RPMI7951 (cell line): Measurements from ENCODE around the gene TM4SF1. TPM values are rescaled to one million over a fixed set of nuclear protein-coding genes. Genes with fewer than 3 reads are reported as not detected.
A peak's percentile ranks its signal among the peaks of the same experiment; 100 is the strongest.

Source experiments
- DNase-seq: peaks from one replicate; pipeline ENCODE4 v3.0.0-alpha.2; 2012; ENCODE audit warnings: low read depth
- total RNA-seq: library from RNA; depleted of rRNA; stranded (reverse); fragments of >200 nt; shearing (Covaris generic); gene quantifications from 2 replicates; pipeline ENCODE4 v1.2.3, GENCODE V29; 2014; rRNA removed

The TM4SF1 gene, protein sequence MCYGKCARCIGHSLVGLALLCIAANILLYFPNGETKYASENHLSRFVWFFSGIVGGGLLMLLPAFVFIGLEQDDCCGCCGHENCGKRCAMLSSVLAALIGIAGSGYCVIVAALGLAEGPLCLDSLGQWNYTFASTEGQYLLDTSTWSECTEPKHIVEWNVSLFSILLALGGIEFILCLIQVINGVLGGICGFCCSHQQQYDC
- 87.2 and 94.1 TPM in 2 replicates for total RNA-seq

DNA sequence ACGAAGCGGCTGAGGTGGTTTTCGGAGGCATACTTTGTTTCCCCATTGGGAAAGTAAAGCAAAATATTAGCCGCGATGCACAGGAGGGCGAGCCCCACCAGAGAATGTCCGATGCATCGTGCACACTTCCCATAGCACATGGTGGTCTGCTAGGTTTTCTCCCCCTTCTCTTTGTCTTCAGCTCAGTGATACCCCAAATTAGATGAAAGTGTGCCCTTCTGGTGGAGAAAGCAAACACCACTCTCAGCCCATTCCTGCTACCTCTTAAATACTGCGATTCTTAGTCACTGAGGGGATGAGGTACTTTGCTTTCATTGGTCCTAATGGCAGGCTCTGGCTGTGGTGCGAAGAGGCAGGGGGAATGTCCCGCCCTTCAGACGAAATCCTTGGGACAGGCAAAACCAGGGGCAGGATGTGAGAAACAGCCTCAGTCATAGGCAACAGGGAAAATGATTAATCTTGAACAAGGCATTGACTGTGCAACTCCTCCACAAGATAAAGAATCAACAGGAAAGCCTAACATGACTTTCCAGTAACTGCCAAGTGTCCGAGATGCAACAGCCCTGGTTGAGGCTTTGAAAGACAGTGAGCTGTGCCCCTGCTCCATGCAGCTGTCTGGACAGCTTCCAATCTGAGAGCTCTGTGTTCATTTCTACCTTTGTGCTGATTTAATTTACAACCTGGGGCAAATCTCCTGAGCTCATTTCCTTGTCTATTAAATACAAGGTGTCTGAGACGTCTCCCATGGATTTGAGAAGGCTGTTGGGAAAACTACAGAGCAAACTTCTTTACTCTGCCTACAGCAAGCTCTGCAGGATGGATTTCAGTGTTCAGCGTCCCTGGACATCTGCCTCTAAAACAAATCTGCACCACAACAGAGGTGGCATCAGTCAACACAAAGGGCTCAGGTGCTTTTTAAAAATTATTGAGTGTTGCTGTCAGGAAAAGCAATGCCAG is at the start of gene TM4SF1:
TM4SF1 (minus strand) TSS at position 242 of the 957 bp plus-strand sequence; CDS start at position 140, 102 bp downstream.
- peak; percentile 93 for DNase-seq

DNA sequence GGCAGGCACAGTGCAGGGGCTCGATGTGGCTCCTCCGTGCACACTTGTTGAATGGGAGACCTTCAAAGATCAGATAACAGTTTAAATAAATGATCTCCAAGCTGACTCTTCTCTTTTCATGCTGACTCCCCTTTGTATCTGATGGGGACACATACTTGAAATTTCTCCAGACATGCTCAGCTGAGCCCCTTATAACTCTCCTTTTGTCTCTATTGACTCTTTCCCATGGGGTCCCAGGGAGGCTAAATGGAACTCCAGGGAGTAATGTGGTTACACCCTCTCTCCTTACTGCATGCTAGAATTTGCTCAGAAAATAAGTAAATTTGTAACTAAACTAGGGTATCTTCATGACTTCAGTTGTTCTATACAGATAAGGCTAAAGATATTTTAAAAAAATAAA is 48.9 kb upstream of the TM4SF1 start:
- DNase-seq = no peak

DNA sequence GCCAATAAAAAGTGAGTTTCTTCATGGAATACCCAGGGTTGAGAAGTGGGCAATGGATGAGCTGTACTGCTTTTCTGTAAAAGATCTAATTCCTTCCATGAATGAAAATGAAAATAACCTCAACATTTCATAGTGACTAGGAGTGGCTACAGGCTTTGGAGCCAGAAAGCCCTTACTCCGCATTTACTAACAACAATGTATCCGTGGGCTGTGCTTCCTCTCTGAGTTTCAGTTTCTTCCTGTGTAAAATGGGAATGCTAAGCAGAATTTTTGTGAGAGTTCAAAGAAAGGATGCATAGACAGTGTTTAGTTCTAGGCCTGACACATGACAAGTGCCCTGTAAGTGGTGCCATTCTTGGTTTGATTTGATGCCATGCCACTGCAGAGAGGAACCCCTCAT is 47.5 kb upstream of the TM4SF1 start:
- DNase-seq = no peak

DNA sequence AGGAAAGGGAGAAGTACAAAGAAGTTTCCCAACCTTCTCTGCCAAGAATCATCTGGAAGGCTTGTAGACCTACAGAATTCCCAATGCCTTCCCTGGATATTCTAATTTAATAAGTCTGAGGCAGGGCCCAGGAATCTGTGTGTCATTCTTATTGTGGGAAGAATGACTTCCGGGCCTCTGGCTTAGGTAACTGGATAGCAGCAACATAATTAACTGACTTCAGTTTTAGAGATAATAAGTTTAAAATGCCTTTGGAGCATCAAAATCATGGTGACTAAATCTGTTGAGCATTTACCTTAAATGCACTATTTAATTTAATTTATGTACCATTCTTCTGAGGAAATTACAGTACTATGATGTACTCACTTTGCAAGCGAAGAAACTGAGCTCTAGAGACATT is 44.3 kb upstream of the TM4SF1 start:
- no peak for DNase-seq

DNA sequence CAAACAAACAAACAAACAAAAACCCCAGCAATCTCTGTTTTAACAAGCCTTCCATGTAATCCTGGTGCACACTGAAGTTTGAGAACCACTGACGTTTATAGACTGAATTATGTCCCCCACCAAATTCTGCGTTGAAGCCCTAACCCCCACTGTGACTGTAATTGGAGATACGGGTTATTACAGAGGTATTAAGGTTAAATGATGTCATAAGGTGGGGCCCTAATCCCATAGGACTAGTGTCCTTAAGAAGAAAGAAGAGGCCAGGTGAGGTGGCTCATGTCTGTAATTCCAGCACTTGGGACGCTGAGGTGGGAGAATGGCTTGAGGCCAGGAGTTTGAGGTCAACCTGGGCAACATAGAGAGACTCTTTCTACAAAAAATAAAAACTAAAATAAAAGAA is 42.4 kb upstream of the TM4SF1 start:
- no peak for DNase-seq

DNA sequence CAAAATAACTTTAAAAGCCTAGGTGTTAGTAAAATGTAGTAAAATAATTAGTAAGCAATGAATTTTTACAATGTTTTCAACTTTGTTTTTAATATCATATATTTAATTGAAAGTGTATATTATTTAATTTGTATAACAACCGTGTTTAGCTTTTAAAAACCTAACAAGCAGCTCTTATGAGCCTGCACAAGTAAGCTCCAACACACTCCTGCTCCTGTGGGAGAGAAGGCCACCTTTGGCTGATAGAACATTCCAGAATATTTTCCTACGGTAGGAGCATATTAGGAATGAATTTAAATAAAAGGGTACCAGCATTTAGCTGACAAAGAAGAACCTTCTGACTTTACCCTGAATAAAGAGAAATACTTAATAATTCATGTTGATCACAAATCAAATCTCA is 40.3 kb upstream of the TM4SF1 start:
- DNase-seq = no peak

DNA sequence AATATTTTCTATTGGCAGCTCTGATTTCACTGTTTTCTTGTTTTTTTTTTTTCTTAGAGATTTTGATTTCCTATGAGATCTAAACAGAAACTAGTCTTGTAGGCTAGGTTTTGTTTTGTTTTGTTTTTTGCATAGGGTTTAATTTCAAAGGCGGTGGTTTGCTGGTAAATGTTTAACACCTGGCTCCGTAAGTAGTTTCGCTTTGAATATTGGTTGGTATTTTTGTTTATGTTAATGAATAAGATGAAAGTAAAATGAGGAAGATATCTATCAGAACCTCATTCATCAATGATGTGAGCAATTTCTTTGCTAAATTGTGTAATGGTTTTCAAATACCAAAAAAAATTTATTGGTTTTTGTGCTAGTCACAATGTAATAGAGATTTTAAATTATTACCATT is 39.7 kb upstream of the TM4SF1 start:
- no peak for DNase-seq

DNA sequence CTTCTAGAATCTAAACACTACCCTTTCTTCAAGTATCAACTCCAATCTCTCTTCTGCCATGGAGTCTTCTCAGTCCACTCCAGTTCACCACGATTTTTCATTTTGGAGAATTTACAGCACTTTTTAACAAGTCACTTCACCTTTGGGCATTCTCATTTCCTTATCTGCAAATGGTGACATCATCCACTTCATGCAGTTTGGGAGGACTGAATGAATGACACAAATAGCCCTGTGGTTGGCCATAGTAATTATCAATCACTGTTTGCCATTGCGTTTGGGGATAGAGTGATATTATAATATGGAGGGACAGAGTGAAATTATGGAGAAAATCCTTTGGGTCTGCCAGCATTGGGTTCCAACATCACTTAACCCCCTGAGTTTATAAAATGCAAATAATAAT is 38.0 kb upstream of the TM4SF1 start:
- peak; percentile 45 for DNase-seq

DNA sequence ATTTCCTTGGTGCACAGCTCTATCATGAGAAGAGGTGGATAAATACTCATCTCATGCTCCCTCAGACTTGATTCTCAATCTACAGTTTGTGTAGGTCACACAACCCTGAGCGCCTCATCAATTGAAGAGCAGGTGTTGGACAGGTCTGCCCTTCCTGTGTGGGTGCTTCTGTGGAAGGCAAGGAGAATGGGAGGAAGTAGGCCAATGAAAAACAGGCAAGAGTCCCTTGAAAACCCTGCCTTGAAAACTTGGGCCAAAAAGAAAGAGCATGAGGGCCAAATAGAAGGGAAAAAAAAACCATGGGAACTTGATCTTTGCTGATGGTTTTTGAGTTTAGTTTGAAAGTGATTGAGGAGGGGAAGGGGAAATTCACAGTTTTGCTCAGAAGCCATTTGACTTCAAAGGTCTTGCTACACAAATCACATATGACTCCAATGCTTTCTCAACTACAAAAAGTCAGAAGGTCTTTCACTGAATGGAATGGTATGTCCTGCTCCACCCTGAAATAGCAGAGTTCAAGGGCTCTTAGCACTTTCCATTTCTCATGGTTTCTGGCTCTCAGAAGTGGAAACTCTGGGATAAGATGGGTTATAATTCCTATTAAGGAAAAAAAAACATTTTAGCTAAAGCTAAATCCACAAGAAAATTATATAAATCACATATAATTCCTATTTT is 37.2 kb upstream of the TM4SF1 start:
- DNase-seq = no peak

DNA sequence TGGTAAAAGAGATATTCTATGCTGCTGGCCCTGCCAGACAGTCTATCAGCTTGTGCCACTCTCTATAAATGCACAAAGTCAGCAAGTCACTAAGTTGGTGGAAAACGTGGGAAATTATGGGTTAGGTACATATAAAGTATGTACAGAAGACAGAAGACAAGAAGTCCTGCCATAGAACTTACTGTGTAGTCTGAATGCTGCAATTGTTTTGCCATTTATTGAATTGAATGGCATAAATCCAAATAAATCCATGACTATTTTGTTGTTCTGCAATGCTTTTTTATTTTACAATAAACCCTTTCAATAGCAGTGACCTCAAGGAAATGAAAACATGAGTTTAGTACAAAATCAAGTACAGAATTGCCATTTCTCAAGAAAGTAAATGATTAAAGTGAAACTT is 34.1 kb upstream of the TM4SF1 start:
- no peak for DNase-seq

DNA sequence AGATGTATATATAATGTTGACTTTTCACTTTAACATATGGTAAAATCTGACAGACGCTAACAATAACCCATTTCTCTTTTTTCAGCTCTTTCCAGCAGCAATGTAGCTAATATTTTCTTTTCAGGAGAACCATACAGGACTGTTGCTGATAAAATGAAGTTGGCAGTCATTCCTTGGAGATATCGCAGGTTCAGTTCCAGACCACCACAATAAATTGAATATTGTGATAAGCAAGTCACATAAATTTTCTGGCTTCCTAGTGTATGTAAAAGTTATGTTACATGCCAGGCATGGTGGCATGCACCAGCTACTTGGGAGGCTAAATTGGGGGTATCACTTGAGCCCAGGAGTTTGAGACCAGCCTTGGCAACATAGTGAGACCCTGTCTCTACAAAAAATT is 31.9 kb upstream of the TM4SF1 start:
- DNase-seq = no peak

DNA sequence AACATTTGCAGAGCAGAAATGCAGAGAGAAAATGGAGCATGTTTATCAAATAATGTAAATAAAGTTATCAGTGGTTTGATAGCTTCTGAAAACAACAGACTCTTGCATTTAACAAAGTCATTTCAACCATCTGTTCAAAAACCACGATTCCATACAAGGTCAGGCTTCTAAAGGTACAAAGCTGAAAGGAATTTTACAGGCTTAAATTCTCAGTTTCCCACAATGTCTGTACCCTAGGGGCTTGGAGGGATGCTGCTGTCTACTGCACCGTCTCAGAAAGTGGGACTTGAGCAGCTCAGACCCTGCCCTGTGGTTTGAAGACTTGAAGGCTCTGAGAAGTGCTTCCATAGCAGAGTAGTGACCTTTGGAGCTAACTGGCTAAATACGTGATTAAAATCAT is 30.4 kb upstream of the TM4SF1 start:
- peak; percentile 27 for DNase-seq

DNA sequence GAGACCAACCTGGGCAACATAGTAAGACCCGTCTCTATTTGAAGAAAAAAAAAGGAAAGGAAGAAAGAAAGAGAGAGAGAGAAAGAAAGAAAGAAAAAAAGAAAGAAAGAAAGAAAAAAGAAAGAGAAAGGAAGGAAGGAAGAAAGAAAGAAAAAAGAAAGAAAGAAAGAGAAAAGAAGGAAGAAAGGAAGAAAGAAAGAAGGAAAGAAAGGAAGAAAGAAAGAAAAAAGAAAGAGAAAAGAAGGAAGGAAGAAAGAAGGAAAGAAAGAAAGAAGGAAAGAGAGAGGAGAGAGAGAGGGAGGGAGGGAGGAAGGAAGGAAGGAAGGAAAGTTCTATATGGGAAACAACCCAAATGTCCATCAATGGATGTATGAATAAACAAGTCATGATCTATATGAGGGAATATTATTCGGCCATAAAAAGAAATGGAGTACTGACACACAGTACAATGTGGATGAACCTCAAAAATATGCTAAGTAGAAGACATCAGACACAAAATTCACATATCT is 28.8 kb upstream of the TM4SF1 start:
- DNase-seq = no peak

DNA sequence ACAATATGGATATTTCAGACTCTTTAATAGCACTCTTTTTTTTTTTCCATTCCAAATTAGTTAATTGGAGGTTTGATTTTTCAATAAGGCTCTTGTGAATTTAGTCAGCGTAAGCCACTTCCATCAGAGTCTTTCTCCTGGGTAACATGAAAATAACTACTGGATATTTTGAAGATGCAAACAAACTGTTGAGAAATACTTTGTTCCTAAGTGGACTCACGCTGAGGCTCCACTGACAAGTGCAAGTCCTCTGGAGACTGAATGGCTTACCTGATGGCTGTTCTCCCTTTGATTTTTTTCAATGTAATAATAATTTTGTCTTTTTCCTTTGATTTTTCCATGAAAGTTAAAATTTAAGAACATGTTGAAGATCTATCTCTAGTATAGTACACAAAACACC is 26.0 kb upstream of the TM4SF1 start:
- no peak for DNase-seq

DNA sequence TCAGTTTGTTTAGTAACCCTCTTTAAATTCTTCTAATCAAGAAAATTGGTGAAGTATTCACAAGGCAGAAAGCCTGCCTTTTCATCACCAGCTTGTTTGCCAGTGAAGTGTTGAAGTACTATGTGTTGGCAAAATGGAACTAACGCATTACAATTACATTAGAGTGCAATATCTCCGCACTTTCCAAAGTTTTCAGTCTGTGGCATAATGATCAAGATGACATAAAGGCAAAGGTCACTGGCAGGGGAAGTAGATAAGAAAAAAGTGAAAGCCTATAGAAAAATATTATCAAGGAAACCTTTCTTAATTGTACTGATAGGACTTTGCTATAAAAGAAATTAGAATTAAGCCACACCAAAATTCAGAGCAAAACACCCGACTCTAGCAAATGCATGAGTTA is 25.0 kb upstream of the TM4SF1 start:
- no peak for DNase-seq

DNA sequence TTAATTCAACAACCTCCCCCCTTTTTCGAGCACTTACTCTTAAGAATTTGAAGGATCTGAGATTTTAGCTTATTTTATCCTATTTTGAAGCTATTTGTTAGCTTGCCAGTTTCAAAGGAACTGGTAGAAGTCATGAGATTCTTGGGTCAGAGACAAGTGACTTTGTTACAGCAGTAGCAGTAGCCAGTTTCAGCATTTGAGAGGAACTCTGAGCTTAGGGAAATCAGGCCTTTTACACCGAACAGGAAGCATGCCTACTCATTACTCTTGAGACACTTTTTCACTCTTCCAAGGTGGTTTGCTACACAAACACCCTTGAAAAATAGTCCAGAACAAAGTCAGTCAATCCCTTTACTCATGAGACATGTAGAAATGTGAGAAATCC is 24.5 kb upstream of the TM4SF1 start:
- no peak for DNase-seq

DNA sequence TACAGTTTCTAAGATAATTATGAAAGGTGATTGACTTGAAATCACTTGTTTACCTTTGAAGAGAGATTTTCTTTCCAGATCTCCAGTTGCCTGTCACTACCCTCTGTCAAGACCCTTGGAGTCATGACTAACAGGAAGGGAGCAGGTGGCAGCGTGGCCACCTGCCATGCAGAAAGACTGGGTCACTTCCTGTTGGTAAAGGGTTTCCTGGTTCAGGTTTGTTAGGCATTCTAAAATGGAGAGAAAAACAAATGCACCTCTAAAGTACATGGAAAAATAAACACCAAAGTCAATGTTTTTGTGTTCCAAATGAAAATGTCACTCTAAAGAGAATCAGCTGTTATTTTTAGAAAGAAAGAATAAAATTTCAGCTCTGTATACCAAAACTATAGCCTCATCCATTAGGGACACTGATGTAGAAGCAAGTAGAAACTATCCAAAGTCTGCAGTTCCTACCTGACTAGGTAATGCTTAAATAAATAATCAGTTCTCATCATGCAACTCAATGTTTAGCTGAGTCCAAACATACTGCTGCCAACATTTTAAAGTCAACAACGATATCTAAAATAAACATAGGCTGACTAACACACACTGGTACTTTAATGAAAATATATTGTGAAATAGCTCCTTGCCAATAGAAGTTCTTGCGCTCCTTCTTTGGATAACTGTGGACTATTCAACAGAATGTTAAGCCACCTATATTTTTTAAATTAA is 23.9 kb upstream of the TM4SF1 start:
- no peak for DNase-seq

DNA sequence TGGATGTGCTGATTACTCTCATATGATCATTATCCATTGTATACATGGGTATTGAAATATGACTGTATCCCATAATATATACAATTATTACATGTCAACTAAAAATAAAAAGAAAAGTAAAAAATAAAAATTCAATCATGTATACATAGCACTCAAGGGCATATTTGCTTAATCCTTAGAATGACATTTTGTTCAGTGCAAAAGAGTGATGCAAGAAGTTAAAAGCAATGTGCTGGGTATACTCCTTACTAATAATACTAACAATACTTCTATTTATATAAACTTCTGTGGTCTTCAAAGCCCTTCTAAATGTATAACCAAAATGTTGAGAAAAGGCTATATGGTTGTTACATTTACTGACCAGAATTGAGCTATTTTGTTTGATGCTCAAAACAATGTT is 23.2 kb upstream of the TM4SF1 start:
- no peak for DNase-seq

DNA sequence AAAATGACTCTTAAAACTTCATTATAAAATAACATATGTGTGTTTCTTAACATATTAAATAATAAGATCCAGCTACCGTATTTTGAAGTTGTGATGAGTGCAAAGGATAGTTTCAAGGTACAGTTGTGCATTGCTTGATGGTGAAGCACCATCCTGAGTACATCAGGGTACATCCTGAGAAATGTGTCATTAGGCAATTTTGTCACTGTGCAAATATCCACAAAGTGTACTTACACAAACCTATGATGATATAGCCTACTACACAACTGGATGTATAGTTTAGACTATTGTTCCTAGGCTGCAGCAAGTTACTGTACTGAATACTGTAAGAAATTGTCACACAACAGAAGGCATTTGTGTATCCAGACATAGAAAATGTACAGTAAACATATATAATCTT is 20.8 kb upstream of the TM4SF1 start:
- no peak for DNase-seq

DNA sequence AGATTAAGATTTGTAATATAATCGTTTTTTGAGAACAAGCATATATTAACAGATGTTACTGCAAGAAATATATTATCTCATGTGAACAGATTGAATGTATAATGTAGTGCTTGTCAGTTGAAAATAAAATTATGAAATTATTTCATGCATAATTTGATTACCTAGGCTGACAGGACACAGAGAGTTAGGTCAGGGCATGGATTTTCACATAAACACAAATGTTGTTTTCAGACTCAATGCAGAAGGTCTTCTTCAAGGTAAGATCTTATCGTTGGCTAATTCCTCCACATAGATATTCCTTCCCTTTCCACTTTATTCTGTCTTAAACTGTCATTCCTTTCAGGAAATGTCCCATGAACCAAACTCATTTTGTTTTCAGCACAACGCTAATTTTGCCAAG is 20.1 kb upstream of the TM4SF1 start:
- DNase-seq = no peak

DNA sequence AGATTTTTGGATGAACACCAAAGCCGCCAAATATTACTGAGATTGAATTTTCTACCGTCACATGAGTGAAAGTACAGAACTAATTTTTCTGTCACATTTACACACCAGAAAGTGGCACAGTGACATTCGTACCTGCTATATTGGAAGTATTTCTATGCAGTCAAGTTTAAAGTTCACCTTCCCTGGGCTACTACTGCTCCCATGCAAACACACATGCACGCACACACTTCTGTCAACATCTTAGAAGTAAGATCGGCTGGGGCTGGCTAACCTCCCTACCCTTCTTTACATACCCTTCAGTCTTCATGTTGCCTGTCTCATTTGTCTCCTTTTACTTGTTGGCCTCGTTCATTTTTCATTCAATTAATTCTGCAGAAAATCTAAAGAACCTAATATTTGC is 19.0 kb upstream of the TM4SF1 start:
- no peak for DNase-seq
